ENCODE results near the gene HOXC6.

DNA sequence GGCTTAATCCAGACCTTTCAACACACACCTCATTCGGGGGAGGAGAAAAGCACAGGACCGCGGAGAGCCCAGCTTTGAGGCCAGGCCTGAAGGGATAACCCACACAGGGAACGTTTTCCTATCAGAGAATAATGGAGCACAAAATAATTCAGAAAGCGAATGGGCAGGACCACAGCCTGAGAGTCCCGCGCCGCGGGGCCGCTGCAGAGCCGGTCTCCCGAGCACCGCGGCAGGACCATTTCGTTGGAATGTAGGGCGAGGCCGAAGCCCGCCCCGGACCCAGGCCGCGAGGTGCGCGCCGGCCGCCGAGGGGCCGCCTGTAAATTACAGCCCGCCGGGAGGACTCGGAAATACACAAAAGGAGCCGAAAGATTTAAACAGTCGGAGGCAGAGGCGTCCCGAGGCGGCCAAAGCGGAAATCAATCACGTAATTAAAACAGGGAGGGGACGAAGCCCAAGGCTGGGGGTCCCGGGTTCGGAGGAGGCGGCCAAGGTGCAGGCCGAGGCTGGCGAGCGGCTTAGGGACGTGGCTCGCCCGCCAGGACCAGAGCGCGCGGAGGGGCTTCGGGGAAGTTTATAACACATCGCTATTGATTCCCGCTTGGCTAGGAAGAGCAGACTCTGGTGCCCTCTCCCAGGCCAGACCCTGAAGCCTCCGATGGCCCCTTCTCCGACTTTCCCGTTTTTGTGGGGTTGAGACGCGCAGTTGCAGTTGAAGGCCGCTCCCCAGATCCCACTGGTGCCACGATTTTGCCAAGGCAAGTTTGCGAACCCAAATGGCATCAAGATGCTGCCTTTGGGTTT lies 19.1 kb downstream of the HOXC6 start:
- no peak for TF ChIP-seq MCM3 (IDR thresholded peaks at IDR 0.05)
- TF ChIP-seq, protein P1, sequence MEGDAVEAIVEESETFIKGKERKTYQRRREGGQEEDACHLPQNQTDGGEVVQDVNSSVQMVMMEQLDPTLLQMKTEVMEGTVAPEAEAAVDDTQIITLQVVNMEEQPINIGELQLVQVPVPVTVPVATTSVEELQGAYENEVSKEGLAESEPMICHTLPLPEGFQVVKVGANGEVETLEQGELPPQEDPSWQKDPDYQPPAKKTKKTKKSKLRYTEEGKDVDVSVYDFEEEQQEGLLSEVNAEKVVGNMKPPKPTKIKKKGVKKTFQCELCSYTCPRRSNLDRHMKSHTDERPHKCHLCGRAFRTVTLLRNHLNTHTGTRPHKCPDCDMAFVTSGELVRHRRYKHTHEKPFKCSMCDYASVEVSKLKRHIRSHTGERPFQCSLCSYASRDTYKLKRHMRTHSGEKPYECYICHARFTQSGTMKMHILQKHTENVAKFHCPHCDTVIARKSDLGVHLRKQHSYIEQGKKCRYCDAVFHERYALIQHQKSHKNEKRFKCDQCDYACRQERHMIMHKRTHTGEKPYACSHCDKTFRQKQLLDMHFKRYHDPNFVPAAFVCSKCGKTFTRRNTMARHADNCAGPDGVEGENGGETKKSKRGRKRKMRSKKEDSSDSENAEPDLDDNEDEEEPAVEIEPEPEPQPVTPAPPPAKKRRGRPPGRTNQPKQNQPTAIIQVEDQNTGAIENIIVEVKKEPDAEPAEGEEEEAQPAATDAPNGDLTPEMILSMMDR (IDR thresholded peaks at IDR 0.05 in 2 of 3, conservative IDR thresholded peaks at IDR 0.05 in 1 of 3; ENCODE audit: insufficient read depth in 2 of 3, low read depth in 1 of 3, low read length in 3 of 3) = no peak
